ENCODE measurements around the gene SRSF3.
A peak's percentile ranks its signal among the peaks of the same experiment; 100 is the strongest.

The SRSF3 gene

DNA sequence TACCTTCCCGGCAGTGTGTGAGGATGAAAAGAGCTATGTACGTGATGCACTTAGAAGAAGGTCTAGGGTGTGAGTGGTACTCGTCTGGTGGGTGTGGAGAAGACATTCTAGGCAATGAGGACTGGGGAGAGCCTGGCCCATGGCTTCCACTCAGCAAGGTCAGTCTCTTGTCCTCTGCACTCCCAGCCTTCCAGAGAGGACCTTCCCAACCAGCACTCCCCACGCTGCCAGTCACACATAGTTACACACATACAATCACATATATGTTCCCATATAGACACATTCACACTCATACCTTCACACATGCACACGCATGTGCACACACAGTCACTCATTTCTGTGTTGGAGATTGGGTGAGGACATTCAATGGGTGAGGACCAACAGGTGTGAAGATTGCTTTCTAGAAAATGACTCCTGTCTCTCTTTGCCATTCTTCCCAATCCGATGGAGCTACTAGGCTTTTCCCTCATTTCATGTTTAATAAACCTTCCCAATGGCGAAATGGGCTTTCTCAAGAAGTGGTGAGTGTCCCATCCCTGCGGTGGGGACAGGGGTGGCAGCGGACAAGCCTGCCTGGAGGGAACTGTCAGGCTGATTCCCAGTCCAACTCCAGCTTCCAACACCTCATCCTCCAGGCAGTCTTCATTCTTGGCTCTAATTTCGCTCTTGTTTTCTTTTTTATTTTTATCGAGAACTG, 30.4 kb downstream of the SRSF3 start:
- no peak for DNase-seq

DNA sequence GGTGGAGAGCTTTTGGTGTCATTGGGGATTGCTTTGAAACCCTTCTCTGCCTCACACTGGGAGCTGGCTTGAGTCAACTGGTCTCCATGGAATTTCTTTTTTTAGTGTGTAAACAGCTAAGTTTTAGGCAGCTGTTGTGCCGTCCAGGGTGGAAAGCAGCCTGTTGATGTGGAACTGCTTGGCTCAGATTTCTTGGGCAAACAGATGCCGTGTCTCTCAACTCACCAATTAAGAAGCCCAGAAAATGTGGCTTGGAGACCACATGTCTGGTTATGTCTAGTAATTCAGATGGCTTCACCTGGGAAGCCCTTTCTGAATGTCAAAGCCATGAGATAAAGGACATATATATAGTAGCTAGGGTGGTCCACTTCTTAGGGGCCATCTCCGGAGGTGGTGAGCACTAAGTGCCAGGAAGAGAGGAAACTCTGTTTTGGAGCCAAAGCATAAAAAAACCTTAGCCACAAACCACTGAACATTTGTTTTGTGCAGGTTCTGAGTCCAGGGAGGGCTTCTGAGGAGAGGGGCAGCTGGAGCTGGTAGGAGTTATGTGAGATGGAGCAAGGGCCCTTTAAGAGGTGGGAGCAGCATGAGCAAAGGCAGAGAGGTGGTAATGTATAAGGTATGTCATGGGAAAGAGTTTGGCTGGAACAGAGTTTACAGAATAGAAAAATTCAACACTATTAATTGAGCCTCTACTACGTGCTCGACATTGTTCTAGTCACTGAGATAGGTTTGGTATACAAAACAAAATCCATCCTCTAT, 31.2 kb downstream of the SRSF3 start:
- DNase-seq: peak; percentile 97

DNA sequence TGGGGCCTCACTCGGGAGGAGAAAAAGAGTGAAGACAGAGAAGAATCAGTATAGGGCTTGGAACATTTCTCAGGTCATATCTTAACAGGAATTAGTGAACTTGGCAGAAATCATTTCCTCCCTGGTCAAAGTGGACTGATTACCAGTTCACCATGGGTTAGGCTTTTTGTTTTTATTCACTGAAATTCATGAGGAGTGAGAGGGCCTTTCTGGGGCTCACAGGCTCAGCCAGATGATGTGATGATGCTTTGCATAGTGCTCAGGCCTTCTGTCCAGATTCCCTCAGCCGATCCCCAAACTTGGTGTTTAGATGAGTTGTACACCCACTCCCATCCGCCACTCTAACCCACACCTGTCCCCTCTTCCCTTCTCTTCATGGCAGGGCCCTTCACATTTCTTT, 32.5 kb downstream of the SRSF3 start:
- no peak for DNase-seq

DNA sequence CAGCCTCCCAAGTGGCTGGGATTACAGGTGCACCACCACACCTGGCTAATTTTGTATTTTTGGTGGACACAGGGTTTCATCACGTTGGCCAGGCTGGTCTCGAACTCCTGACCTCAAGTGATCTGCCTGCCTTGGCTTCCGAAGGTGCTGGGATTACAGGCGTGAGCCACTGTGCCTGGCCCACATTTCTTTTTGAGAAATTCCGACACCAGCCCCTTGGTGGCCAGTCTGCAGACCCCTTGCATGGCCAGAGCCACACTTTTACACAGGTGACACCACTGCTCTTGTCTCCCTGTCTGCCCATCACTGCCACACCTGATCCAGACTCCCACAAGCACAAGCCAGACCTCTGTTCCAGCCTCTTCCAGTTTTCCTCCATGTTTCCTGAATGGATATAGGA, 33.0 kb downstream of the SRSF3 start:
- DNase-seq: no peak

DNA sequence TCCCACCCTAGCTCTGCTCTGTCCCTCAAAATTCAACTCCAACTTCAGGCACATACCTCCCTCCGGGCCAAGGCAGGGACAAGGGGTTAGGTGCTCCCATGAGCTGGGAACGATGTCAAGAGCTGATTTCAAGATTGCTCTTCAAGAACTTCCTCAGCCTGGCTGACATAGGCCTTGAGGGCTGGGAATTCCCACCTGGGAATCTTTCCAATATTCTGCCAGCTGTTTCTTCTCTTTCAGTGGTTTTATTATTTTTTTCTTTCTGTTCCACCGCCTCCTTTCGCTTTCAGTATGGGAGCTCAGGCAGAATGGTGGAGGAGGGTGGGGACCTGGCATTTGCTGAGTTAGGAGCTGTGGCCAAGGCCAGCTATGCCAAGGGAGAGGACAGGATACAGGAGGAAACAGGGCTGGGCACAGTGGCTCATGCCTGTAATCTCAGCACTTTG, 33.7 kb downstream of the SRSF3 start:
- peak; percentile 78 for DNase-seq

DNA sequence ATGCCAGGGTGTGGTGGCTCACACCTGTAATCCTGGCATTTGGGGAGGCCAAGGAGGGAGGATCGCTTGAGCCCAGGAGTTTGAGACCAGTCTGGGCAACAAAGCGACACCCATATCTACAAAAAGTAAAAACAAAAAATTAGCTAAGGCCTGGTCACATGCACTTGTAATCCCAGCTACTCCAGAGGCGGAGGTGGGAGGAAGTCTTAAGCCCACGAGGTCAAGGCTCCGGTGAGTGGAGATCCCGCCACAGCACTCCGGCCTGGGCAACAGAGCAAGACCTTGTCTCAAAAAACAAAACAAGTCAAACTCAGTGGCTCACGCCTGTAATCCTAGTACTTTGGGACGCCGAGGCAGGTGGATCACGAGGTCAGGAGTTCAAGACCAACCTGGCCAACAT, 35.6 kb downstream of the SRSF3 start:
- no peak for DNase-seq

- DNase-seq: peak; percentile 36
Observed at GRCh38 chr6:36631326-36632011, 37.3 kb downstream of the SRSF3 start.

DNA sequence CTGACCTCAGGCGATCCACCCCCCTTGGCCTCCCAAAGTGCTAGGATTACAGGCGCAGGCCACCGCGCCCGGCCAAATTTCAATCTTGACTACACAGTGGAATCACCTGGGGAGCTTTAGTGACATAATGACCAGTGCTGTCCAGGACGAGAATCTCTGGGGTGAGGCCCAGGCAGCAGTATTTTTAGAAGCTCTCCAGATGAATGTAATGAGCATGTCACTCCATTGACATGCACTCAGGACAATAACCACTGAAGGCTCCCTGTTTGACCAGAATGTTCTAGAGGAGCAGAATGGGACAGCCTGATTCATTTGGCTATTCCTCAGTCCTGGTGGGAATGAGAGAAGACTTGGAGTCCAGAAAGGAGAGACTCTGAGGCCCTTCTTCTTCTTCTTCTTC, 39.2 kb downstream of the SRSF3 start:
- no peak for DNase-seq

DNA sequence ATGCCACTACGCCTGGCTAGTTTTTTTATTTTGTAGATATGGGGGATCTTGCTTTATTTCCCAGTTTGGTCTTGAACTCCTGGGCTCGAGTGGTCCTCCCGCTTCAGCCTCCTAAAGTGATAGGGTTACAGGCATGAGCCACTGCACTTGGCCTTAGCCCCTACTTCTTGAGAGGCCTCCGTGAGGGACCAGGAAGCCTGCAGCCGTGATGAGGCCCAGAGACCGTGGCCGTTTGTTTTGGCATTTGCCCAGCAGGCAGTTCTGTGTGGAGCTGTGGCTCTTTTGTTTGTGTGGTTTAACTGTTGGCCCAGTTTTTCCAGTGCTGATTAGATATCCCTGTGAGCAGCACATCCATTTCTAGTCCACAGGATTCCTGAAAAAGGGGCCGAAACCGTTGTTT, 39.8 kb downstream of the SRSF3 start:
- DNase-seq: no peak

DNA sequence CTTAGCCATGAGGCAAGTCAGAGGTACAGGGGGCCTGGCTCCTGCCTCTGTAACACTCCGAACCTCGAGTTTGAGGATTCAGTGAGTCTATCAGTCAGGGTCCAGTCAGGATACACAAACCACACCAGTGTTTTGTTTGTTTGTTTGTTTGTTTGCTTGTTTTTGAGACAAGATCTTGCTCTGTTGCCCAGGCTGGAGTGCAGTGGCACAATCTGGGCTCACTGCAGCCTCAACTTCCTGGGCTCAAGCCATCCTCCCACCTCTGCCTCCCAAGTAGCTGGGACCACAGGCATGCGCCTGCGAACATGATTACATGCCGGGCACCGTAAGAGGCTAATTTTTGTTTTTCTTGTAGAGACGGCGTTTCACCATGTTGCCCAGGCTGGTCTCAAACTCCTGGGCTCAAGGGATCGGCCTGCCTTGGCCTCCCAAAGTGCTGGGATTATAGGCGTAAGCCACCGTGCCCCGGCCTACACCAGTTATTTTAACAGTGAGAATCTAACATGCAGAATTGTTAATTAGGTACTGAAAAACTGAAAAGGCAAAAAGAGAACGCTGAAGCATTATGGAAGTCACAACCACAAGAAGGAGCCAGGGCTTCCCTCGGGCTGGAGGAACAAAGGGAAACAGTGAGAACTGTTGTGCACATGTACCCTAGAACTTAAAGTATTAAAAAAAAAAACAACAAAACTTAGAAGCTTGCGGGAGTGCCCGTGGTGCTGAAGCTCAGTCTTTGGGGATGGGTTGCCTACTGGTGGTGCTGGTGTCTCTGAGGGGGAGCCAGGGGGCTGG, 40.4 kb downstream of the SRSF3 start:
- DNase-seq: no peak

DNA sequence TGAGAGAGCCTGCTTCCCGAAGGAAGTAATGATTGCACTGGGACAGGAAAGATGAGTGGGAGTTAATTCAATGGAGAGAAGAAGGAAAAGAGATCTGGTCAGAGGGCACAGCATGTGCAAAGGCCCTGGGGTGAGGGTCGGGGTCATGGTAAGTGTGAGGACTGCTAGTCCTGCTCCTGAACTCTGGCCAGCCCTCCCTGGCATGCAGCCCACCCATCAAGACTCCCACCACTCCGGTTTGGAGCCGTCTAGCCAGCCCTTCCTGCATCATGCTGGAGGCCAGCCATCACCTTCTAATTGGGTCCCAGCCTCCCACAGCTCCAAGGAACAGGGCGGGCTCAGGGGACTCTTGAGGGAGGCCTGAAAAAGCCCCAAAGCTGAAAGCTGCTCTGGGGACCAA, 42.1 kb downstream of the SRSF3 start:
- no peak for DNase-seq

DNA sequence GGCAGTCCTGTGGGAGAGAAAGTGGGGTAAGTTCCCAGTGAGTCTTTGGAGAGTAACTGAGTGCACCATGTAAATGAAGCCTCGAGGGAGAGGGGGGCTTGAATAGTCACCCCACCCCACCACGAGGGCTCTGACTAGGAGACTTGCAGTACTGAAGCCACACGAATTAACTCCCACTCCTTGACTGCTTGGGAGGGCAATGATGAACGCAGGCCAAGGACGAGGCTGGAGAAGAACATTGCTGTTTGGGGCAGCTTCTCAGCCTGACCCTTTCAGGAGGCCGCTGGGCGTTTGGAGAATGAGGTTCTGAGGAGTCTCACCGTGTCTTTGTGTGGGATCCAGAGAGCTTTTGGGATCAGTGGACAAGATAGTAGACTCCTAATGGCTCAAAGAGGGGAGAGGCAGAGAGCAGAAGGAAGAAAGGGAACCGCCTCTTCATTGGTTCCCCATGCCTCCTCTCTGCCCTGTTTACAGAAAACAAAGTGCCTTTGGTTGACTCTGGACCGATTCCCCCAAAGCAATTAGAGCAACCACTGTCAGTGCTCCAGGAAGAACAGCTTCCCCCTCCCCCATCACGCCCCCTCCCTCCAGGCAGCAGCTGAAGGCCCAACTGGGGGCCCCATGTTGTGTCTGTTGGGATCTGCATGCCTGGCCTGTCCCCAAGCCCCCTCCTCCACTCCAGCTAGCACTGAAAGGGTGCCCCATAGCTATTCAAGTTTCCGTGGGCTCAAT, 42.7 kb downstream of the SRSF3 start:
- DNase-seq: no peak

GRCh38 chr6:36638579-36638978, 44.4 kb downstream of the SRSF3 start:
- no peak for DNase-seq

- DNase-seq: no peak
Observed at GRCh38 chr6:36639171-36639808, 45.1 kb downstream of the SRSF3 start.

GRCh38 chr6:36641543-36641942, 47.4 kb downstream of the SRSF3 start:
- DNase-seq: no peak

GRCh38 chr6:36642913-36643817, 49.0 kb downstream of the SRSF3 start:
- DNase-seq: no peak

GRCh38 chr6:36643977-36644376, 49.8 kb downstream of the SRSF3 start:
- DNase-seq: no peak

- no peak for DNase-seq
Observed at GRCh38 chr6:36649086-36649485, 54.9 kb downstream of the SRSF3 start.

GRCh38 chr6:36649701-36650484, 55.7 kb downstream of the SRSF3 start:
- DNase-seq: no peak
